Activated CD8-positive, alpha-beta memory T cell treated with anti-CD3 and anti-CD28 coated beads, Interleukin-2, amount 10 ng/mL, durations not matched to agents 7 days and 5 days (primary cell): ENCODE data around the gene LCN1. TPM values are rescaled to one million over a fixed set of nuclear protein-coding genes. Genes with fewer than 3 reads are reported as not detected.
A peak's percentile ranks its signal among the peaks of the same experiment; 100 is the strongest.
"Not testable (repeated sequence)": the region's sequence is repeated elsewhere in the genome, so short reads cannot be mapped to it uniquely, and the experiment has no call there.

Experiments
- ATAC-seq: fragments of 150-1000 bp; cut with Tn5 transposase; one replicate; pipeline ENCODE4 v1.10.0; 2021; ENCODE audit warnings: moderate library complexity
- CTCF ChIA-PET: fragments of 350-600 bp; sonication (Branson Sonifier 250); formaldehyde crosslinking; loops from one replicate; lab custom pipeline; 2021; ENCODE audit warnings: antibody characterized with exemption; lab: Charles Lee
- DNase-seq: peaks from one replicate; pipeline ENCODE4 v3.0.0-alpha.2; 2020
- H3K27ac Mint-ChIP-seq: one replicate; pipeline ENCODE4 v1.8.0; 2021; ENCODE audit warnings: mild to moderate bottlenecking, mixed read lengths
- H3K27me3 Mint-ChIP-seq: one replicate; pipeline ENCODE4 v1.8.0; 2021; ENCODE audit warnings: mixed read lengths
- H3K36me3 Mint-ChIP-seq: one replicate; pipeline ENCODE4 v1.8.0; 2021; ENCODE audit warnings: mild to moderate bottlenecking, mixed read lengths
- H3K4me1 Mint-ChIP-seq: one replicate; pipeline ENCODE4 v1.8.0; 2021; ENCODE audit warnings: mixed read lengths
- H3K4me3 Mint-ChIP-seq: one replicate; pipeline ENCODE4 v1.8.0; 2021; ENCODE audit warnings: mild to moderate bottlenecking, moderate library complexity, mixed read lengths
- H3K9me3 Mint-ChIP-seq: one replicate; pipeline ENCODE4 v1.8.0; 2022; ENCODE audit warnings: low read depth, mixed read lengths
- total RNA-seq, 2 experiments: library from RNA; stranded (reverse); gene quantifications; one replicate each; pipeline ENCODE4 v1.2.3, GENCODE V29; 2021

LCN1 gene
- total RNA-seq, 2 experiments from 2014 or later: not detected

DNA sequence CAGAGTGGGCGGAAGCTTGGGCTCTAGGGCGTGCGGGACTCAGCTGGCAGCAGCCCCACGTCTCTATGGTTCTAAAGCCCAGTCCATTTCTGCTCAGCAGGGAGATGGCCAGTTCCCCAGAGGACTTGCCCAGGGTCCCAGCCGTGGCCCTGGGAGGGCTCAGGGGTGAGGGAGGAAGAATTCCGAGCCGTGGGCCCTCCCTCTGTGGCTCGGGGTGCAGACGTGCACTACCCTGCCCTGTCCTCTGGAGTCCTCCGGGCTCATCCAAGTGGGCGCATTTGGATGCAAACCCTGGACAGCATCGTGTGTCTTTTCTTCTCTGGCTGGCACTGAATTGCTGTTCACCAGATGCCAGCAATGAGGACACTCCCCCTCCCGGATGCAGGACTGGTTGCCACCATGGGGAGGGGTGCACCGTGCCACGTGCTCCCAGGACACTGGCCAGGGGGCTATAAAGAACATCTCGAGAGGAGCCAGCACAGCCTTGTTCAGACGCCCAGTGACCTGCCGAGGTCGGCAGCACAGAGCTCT, 24.5 kb downstream of the LCN1 start, which contains the start of gene OBP2A:
TSS of gene OBP2A (plus strand) at position 481 of the 531 bp plus-strand sequence. CDS start 55 bp downstream, outside the sequence.
- H3K27ac Mint-ChIP-seq, H3K9me3 Mint-ChIP-seq, H3K4me3 Mint-ChIP-seq, DNase-seq, ATAC-seq, CTCF ChIA-PET, H3K36me3 Mint-ChIP-seq, H3K4me1 Mint-ChIP-seq: not testable (repeated sequence)
- peaks cover 16% of the 10 kb centered on the region for H3K27me3 Mint-ChIP-seq

DNA sequence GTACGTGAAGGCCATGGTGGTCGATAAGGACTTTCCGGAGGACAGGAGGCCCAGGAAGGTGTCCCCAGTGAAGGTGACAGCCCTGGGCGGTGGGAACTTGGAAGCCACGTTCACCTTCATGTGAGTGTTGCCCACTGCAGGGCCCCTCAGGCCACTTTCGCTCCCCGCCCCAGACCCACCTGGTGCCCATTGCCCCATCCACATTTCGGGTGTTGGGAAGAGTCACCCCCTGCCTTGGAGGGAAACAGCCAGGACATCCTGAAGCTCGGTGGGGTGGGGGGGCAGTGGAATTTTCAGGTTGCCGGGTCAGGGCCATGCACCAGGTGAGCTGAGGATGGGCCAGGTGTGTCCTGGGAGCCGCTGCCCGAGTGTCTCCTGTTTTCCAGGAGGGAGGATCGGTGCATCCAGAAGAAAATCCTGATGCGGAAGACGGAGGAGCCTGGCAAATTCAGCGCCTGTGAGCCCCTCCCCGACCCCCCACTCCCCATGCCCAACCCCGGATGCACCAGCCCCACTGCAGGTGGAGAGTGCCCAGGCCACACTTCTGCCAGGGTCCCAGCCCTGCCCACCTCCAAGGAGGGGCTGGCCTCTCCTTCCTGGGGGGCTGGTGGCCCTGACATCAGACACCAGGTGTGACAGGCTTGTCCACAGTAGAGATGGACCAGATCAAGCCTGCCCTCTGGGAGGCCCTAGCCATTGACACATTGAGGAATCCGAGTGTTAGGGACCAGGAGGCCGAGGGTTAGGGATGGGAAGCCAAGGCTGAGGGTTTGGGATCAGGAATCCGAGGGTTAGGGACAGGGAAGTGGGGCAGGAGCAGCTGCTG, 25.8 kb downstream of the LCN1 start:
- peak; percentile 33 for DNase-seq
- H3K4me3 Mint-ChIP-seq, H3K27me3 Mint-ChIP-seq, ATAC-seq, CTCF ChIA-PET, H3K4me1 Mint-ChIP-seq, H3K9me3 Mint-ChIP-seq, H3K27ac Mint-ChIP-seq, H3K36me3 Mint-ChIP-seq: not testable (repeated sequence)

DNA sequence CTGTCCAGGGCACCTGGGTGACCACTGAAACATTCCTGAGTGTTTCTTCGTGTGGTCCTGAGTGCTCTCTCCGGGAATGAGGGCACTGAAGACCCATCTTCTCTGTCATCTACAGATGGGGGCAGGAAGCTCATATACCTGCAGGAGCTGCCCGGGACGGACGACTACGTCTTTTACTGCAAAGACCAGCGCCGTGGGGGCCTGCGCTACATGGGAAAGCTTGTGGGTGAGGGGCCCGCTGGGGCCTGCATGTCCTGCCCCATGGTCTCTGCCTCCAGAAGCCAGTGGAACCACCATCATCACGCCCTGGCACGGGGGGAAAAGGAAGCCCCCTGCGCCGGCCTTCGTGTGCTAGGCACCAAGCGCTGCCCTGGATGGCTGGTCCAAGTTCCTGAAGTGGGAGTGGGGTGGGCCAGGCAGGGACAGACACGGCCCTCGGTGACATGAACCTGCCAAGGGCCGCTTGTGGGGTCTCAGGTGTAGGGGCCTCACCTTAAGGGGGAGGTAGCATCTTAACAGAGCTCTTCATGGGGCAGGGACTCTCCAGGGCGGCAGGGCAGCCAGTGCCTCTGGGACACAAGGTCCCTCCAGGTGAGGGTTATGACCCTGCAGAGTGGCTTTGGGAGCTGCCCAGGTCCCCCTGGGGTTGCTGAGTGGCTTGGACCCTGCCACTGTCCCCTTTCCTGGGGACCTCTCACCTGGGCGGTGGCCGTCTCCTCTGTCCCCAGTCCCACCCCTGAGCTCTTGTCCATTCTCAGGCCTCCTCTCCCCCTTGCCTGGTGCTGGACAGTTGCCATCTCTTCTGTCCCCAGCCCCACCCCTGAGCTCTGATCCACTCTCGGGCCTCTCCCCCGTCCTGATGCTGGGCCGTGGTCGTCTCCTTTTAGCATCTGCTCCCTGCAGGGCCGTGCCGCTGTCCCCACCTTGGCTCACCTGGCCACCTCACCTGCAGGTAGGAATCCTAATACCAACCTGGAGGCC, 26.8 kb downstream of the LCN1 start:
- no peak overlapping the region for H3K27ac Mint-ChIP-seq
- DNase-seq (no peak), ATAC-seq (no peak)
- no peaks in the 10 kb centered on the region for H3K9me3 Mint-ChIP-seq
- CTCF ChIA-PET: no interaction called here
- H3K36me3 Mint-ChIP-seq: no peaks in the 10 kb centered on the region
- peaks cover 9% of the 10 kb centered on the region for H3K27me3 Mint-ChIP-seq
- no peak overlapping the region for H3K4me3 Mint-ChIP-seq
- peaks cover 4% of the 10 kb centered on the region for H3K4me1 Mint-ChIP-seq

DNA sequence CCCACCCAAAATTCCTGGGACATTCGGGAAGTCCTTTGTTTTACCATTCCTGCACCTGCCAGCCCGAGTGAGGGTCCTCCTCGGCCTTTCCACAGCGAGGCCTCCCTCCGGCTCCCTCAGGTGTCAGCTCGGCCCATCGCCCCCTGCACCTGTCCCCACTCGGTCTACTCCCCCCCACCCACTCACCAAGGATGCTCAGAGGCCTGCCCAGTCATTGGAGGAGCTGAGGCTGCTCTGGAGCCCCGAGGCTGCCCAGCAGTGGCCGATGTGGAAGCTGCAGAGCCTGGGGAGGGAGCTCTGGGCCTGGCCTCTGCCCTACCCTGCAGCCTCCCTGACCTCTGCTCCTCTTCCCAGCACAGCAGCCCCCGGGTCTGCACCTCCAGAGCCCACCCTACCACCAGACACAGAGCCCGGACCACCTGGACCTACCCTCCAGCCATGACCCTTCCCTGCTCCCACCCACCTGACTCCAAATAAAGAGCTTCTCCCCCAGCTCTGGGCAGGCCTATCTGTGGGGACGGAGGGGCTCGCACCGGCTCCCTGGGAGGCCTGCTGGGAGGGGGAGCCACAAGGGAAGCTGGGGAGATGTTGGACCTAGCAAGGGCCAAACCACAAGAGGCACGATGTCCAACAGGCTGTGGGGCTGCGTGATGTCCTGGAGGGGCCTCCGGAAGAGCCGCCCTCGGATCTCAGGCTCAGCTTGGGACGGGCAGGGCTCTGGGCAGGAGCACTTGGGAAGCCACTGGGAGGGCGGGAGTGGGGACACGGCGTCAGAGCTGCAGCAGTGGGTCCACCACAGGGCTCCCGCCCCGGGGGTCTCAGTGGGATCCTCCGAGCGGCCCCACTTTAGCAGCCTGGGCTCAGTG, 28.5 kb downstream of the LCN1 start:
- CTCF ChIA-PET, DNase-seq, H3K27me3 Mint-ChIP-seq, ATAC-seq, H3K9me3 Mint-ChIP-seq, H3K36me3 Mint-ChIP-seq, H3K4me3 Mint-ChIP-seq, H3K27ac Mint-ChIP-seq, H3K4me1 Mint-ChIP-seq: not testable (repeated sequence)

DNA sequence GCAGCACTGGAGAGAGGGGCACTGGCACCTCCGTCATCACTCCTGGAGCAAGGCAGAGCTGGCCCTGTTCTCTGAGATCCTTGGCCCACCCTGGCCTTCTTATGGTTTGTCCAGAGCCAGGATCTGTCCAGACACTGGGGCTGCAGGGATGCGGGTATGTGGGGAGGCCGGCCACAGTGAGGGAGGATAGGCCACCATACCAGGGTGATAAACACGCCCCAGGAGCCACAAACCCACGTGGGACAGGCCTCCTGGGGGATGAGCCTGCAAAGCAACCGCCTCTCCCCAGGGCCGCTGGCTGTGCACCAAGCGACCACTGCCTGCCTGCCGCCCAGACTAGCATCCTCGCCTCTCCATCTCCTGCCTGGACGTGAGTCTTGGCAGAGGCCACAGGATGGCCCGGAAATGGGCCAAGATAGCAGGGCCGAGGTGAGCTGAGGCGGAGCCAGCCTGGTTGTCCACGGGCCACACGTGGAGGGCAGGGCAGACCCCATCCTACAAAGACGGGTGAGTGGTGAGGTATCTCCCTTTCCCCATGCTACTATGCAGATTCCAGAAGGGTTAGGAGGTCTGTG, 29.2 kb downstream of the LCN1 start:
- H3K4me3 Mint-ChIP-seq: no peak overlapping the region
- ATAC-seq (no peak), DNase-seq (no peak)
- H3K36me3 Mint-ChIP-seq: no peaks in the 10 kb centered on the region
- H3K27me3 Mint-ChIP-seq: no peaks in the 10 kb centered on the region
- H3K27ac Mint-ChIP-seq: no peak overlapping the region
- CTCF ChIA-PET: no interaction called here
- no peaks in the 10 kb centered on the region for H3K9me3 Mint-ChIP-seq
- no peaks in the 10 kb centered on the region for H3K4me1 Mint-ChIP-seq

DNA sequence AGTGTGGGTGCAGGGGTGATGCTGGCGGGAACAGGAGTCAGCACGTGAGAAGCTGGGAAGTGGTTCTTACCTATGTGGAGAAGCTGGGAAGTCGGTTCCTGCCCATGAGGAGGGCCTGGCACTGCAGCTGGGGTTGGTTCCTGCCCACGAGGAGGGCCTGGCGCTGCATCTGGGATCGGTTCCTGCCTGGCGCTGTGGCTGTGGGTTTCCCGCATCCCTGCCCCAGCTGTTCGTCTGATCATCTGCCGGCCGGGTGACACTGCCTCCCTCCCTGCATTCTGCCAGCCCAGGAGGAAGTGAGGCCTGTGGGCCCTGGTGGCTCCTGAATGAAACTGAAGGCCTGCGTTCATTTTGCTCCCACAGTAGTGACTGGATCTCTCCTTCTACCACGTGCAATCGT, 29.8 kb downstream of the LCN1 start:
- CTCF ChIA-PET: no interaction called here
- no peak overlapping the region for H3K4me3 Mint-ChIP-seq
- H3K9me3 Mint-ChIP-seq: no peaks in the 10 kb centered on the region
- H3K27ac Mint-ChIP-seq: no peak overlapping the region
- no peak for DNase-seq
- no peaks in the 10 kb centered on the region for H3K36me3 Mint-ChIP-seq
- H3K27me3 Mint-ChIP-seq: no peaks in the 10 kb centered on the region
- no peak for ATAC-seq
- no peaks in the 10 kb centered on the region for H3K4me1 Mint-ChIP-seq

DNA sequence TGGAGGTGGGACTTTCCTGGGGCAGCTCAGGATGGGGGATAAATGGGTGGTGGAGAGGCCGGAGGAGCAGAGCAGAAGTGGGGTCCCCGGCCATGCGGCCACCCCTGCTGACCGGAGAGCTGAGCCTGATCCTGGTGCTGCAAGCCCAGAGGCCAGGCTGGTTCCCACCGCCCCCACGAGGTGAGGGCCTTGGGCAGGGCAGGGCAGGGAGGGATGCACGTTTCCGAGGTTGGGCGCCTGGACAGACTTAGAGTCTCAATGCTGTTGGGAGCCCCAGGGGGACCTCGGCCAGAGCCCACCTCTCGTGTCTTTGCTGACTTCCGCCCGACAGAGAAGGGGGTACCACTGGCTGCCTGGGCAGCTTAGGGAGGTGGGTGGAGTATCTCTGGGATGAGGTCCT, 30.2 kb downstream of the LCN1 start:
- CTCF ChIA-PET: no interaction called here
- no peaks in the 10 kb centered on the region for H3K4me1 Mint-ChIP-seq
- H3K4me3 Mint-ChIP-seq: no peak overlapping the region
- no peak overlapping the region for H3K27ac Mint-ChIP-seq
- ATAC-seq (no peak), DNase-seq (no peak)
- no peaks in the 10 kb centered on the region for H3K27me3 Mint-ChIP-seq
- H3K36me3 Mint-ChIP-seq: no peaks in the 10 kb centered on the region
- no peaks in the 10 kb centered on the region for H3K9me3 Mint-ChIP-seq

DNA sequence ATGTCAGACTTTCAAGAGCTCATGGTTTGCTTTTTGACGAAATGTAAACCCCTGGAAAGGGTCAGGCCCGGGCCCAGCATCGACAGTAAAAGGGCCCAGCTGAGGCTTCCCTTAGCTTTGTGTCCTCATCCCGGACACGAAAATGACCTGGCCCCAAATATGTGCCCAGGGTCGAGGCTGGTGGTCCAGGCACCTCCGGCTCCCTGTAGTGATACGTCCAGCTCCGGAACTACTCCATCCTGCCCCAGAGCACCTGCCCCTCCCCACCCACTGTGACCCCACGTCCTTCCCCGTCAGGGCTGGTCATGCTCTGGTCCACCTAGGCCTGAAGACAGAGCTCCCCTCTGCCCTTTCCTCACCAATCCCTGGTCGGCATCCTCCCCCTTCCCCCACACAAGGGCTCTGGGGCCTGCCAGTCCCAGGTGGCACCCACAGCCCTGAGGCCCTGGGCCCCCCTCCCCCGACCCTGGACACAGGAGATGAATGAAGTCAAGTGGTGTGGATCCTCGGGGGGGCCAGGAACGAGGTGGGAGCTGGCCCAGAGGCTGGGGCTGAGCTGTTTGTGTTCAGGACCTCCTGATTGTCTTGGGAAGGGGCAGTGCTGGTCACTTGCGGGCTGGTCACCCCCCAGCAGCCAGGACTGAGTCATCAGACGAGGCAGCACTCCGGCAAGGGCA, 30.9 kb downstream of the LCN1 start:
- CTCF ChIA-PET: no interaction called here
- H3K27ac Mint-ChIP-seq: no peak overlapping the region
- H3K4me3 Mint-ChIP-seq: no peak overlapping the region
- ATAC-seq (no peak), DNase-seq (no peak)
- H3K9me3 Mint-ChIP-seq: no peaks in the 10 kb centered on the region
- H3K4me1 Mint-ChIP-seq: no peaks in the 10 kb centered on the region
- H3K36me3 Mint-ChIP-seq: no peaks in the 10 kb centered on the region
- H3K27me3 Mint-ChIP-seq: no peaks in the 10 kb centered on the region

DNA sequence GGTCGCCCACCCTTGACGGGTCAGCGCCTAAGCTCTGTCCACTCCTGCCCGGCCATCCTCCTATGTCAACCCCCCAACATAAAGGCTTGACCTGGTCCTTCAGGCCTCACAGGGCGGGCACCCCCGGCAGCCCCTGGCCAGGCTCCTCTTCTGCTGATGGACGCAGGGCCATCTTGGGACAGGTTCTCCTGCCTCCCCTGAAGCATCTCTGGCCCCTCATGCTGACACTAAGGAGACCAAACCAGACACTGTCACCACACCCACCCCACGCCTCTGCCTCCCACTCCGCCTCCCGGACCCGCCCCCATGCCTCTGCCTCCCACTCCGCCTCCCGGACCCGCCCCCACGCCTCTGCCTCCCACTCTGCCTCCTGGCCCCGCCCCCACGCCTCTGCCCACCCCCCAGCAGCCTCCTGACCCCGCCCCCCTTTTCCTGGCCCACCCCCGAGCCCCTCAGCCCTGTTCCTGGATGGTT, 31.5 kb downstream of the LCN1 start:
- Mint-ChIP-seq H3K27me3 (peaks cover under 1% of the 10 kb centered on the region), H3K4me3 (no peak overlapping the region), H3K4me1 (no peaks in the 10 kb centered on the region), H3K27ac (no peak overlapping the region), H3K9me3 (no peaks in the 10 kb centered on the region), H3K36me3 (no peaks in the 10 kb centered on the region)
- ATAC-seq (no peak), DNase-seq (no peak)
- CTCF ChIA-PET: no interaction called here

DNA sequence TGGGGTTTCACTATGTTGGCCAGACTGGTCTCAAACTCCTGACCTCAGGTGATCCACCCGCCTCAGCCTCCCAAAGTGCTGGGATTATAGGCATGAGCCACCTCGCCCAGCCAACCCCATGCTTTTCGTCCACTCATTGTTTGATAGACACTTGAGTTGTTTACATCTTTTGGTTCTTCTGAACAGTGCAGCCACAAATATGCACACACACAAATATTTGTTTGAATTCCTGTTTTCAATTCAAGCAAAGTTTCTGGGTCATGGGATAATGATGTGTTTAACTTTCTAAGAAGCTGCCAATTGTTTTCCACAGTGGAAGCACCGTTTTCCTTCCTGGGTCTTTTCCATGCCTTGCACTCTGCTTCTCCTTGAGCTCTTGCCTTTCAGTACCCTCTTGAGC, 33.5 kb downstream of the LCN1 start:
- Mint-ChIP-seq H3K4me1 (no peaks in the 10 kb centered on the region), H3K27ac (no peak overlapping the region), H3K4me3 (no peak overlapping the region), H3K27me3 (peaks cover 3% of the 10 kb centered on the region), H3K9me3 (no peaks in the 10 kb centered on the region), H3K36me3 (no peaks in the 10 kb centered on the region)
- CTCF ChIA-PET: no interaction called here
- DNase-seq (no peak), ATAC-seq (no peak)

DNA sequence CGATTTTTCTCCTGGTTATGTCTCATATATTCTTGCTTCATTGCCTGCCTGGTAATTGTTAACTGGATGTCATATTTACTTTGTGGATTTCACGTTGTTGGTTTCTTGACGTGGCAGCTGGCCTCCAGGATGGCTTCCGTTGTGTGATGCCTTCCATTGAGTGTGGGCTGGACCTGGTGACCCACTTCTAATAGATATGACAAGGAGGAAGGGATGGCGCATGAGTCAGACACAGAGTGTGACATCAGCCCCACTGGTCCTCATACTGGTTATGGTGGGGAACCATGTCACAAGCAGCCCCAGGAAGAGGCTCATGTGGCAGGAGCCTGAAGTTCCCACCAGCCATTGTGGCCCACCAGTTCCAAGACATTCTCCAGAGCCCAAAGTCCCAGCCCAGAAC, 34.0 kb downstream of the LCN1 start:
- Mint-ChIP-seq H3K36me3 (no peaks in the 10 kb centered on the region), H3K9me3 (no peaks in the 10 kb centered on the region), H3K27me3 (peaks cover 3% of the 10 kb centered on the region), H3K4me1 (no peaks in the 10 kb centered on the region), H3K4me3 (no peak overlapping the region), H3K27ac (no peak overlapping the region)
- DNase-seq (no peak), ATAC-seq (no peak)
- CTCF ChIA-PET: no interaction called here

DNA sequence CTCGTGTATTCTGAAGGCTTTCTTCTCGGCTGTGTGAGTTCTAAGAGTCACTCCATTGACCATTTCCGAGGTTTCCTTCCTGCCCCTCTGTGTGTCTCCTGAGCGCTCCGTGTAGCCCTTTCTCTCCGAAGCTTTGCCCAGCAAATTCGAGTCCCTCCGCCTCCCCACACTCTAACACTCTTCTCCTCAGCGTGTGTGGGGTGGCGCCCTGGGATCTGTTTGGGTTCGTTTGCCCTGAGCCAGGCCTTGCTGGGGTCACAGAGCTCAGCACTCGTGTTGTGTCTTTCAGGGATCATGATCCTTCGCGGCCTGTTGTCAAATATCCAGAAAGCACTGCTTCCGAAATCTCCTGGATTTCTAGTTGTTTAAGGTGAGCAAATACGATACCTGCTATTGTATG, 34.7 kb downstream of the LCN1 start:
- Mint-ChIP-seq H3K9me3 (no peaks in the 10 kb centered on the region), H3K4me1 (no peaks in the 10 kb centered on the region), H3K27me3 (peaks cover 3% of the 10 kb centered on the region), H3K36me3 (no peaks in the 10 kb centered on the region), H3K4me3 (no peak overlapping the region), H3K27ac (no peak overlapping the region)
- CTCF ChIA-PET: interaction anchor here (0.7 kb wide), 1 partner anchor 222 kb away, joined by 3 read pairs; no protein-coding TSS in a partner anchor
- no peak for ATAC-seq
- no peak for DNase-seq
